ENCODE results near the gene NRP2. TPM values are rescaled to one million over a fixed set of nuclear protein-coding genes. Genes with fewer than 3 reads are reported as not detected.

Gene NRP2
- total RNA-seq, 2 donors from 2014 or later = 69.7 to 92.4 TPM

- Histone ChIP-seq H3K4me1 (ENCODE audit: control insufficient read depth, insufficient read depth, low read length) (peaks cover 11% of the 10 kb centered on the region), H3K27ac (ENCODE audit: low read depth, low read length) (no peak overlapping the region), H3K9ac (ENCODE audit: extremely low read depth, low read length, poor library complexity, severe bottlenecking) (no peak overlapping the region), H3K4me3 (ENCODE audit: low read length) (no peak overlapping the region), H3K36me3 (ENCODE audit: control insufficient read depth, insufficient read depth, low read length) (peaks cover 13% of the 10 kb centered on the region), H3K9me3 (ENCODE audit: control insufficient read depth, low read length) (no peaks in the 10 kb centered on the region), H3K27me3 (ENCODE audit: control insufficient read depth, insufficient read depth, low read length, poor library complexity, severe bottlenecking) (no peaks in the 10 kb centered on the region)
- Mint-ChIP-seq H3K4me3 (no peak overlapping the region), H3K9me3 (no peaks in the 10 kb centered on the region), H3K4me1 (peaks cover 69% of the 10 kb centered on the region), H3K27me3 (ENCODE audit: insufficient read depth) (no peaks in the 10 kb centered on the region), H3K27ac (no peak overlapping the region), H3K36me3 (ENCODE audit: low read depth) (peaks cover 18% of the 10 kb centered on the region)
- 89 to 90% methylated on average over 2 of the region's 2 CpGs for WGBS, 2 experiments (ENCODE audit: insufficient coverage in 1 of 2, insufficient read length in 1 of 2)
- no peak for DNase-seq
- TF ChIP-seq CTCF (conservative IDR thresholded peaks at IDR 0.05) = no peak
Observed at GRCh38 chr2:205694256-205694655, 12.0 kb downstream of the NRP2 start.

GRCh38 chr2:205695460-205695991 lies 13.2 kb downstream of the NRP2 start:
- Mint-ChIP-seq H3K4me3 (no peak overlapping the region), H3K4me1 (peaks cover 78% of the 10 kb centered on the region), H3K27me3 (ENCODE audit: insufficient read depth) (no peaks in the 10 kb centered on the region), H3K36me3 (ENCODE audit: low read depth) (peaks cover 15% of the 10 kb centered on the region), H3K9me3 (no peaks in the 10 kb centered on the region), H3K27ac (no peak overlapping the region)
- peaks cover 20% of the 10 kb centered on the region for H3K36me3 ChIP-seq (ENCODE audit: control insufficient read depth, insufficient read depth, low read length)
- WGBS, 2 experiments (ENCODE audit: insufficient coverage in 1 of 2, insufficient read length in 1 of 2) = 86 to 91% methylated on average over 1 to 3 of the region's 3 CpGs
- H3K27me3 ChIP-seq (ENCODE audit: control insufficient read depth, insufficient read depth, low read length, poor library complexity, severe bottlenecking) = no peaks in the 10 kb centered on the region
- peak; percentile 61 for DNase-seq
- H3K4me3 ChIP-seq (ENCODE audit: low read length) = no peak overlapping the region
- H3K27ac ChIP-seq (ENCODE audit: low read depth, low read length) = no peak overlapping the region
- no peak overlapping the region for H3K9ac ChIP-seq (ENCODE audit: extremely low read depth, low read length, poor library complexity, severe bottlenecking)
- no peak for TF ChIP-seq CTCF (conservative IDR thresholded peaks at IDR 0.05)
- H3K4me1 ChIP-seq (ENCODE audit: control insufficient read depth, insufficient read depth, low read length) = peaks cover 22% of the 10 kb centered on the region
- no peaks in the 10 kb centered on the region for H3K9me3 ChIP-seq (ENCODE audit: control insufficient read depth, low read length)

- peak overlapping the region; percentile 74 for H3K27ac Mint-ChIP-seq
- H3K4me3 Mint-ChIP-seq = no peak overlapping the region
- H3K27me3 Mint-ChIP-seq (ENCODE audit: insufficient read depth) = no peaks in the 10 kb centered on the region
- no peaks in the 10 kb centered on the region for H3K9me3 Mint-ChIP-seq
- TF ChIP-seq CTCF (conservative IDR thresholded peaks at IDR 0.05) = peak; percentile 66
- no peak overlapping the region for H3K27ac ChIP-seq (ENCODE audit: low read depth, low read length)
- peaks cover 27% of the 10 kb centered on the region for H3K4me1 ChIP-seq (ENCODE audit: control insufficient read depth, insufficient read depth, low read length)
- WGBS, 2 experiments (ENCODE audit: insufficient coverage in 1 of 2, insufficient read length in 1 of 2) = 85 to 93% methylated on average over 6 to 11 of the region's 11 CpGs
- H3K9me3 ChIP-seq (ENCODE audit: control insufficient read depth, low read length) = no peaks in the 10 kb centered on the region
- H3K4me1 Mint-ChIP-seq = peaks cover 77% of the 10 kb centered on the region
- H3K36me3 ChIP-seq (ENCODE audit: control insufficient read depth, insufficient read depth, low read length) = peaks cover 22% of the 10 kb centered on the region
- H3K9ac ChIP-seq (ENCODE audit: extremely low read depth, low read length, poor library complexity, severe bottlenecking) = no peak overlapping the region
- DNase-seq = peak; percentile 86
- no peak overlapping the region for H3K4me3 ChIP-seq (ENCODE audit: low read length)
- peaks cover 9% of the 10 kb centered on the region for H3K36me3 Mint-ChIP-seq (ENCODE audit: low read depth)
- no peaks in the 10 kb centered on the region for H3K27me3 ChIP-seq (ENCODE audit: control insufficient read depth, insufficient read depth, low read length, poor library complexity, severe bottlenecking)
Observed at GRCh38 chr2:205696331-205696926, 14.1 kb downstream of the NRP2 start.

Data from endodermal cell (in vitro differentiated cells).